HK-2 (cell line): ENCODE results near the gene BICC1.

Experiments used
- DNase-seq: peaks from one replicate; pipeline ENCODE4 v3.0.0-alpha.2; 2018; ENCODE audit not compliant: unreplicated experiment

BICC1 gene

DNA sequence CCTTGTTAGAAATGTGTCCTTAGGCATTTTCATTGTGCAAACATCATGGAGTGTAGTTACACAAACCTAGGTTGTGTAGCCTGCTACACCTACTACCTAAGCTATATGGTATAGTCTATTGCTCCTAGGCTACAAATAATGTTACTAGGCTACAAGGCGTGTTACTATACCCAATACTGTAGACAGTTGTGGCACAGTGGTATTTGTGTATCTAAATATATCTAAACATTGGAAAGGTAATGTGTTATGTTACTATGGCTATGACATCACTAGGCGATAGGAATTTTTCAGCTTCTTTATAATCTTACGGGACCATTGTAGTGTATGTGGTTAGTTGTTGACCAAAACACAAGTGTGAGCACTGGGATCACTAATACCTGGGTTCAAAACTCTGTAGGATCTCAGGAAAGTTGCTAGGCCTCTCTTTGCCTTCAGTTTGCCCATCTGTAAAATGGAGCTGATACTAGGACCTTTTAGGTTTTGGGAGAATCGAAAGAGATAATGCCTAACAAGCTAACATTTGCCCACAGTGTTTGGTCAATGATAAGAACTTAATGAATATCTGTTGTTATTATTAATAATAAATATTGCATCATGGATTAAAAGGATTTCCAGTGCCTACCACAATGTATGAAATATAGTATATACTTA lies 2.7 kb downstream of the BICC1 start:
- peak; percentile 22 for DNase-seq

GRCh38 chr10:58516119-58516518 lies 3.4 kb downstream of the BICC1 start:
- DNase-seq: no peak

GRCh38 chr10:58516671-58517070 lies 4.0 kb downstream of the BICC1 start:
- DNase-seq: no peak

DNA sequence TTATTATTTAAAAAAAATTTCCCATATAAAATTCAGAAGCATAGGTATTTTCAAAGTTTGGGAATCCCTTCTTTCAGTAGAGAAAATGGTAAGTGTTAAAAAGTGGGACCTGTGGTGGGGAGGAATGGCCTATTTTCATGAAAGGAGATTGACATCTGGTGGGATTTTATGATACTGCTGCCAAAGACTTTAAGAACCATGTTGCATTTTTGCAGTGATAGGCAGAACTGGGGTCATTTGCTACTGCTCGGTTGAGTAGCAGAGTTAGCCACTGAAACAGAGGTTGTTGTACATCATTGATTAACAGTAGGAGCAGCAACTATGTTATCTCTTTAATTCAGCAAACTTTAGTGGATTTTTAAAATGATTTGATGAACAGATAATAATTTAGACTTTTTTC lies 4.4 kb downstream of the BICC1 start:
- DNase-seq: no peak

- DNase-seq: no peak
These were observed 5.1 kb downstream of the BICC1 start for GRCh38 chr10:58517491-58518355.

- DNase-seq: peak; percentile 72
These were observed 6.1 kb downstream of the BICC1 start for GRCh38 chr10:58518775-58519174.

DNA sequence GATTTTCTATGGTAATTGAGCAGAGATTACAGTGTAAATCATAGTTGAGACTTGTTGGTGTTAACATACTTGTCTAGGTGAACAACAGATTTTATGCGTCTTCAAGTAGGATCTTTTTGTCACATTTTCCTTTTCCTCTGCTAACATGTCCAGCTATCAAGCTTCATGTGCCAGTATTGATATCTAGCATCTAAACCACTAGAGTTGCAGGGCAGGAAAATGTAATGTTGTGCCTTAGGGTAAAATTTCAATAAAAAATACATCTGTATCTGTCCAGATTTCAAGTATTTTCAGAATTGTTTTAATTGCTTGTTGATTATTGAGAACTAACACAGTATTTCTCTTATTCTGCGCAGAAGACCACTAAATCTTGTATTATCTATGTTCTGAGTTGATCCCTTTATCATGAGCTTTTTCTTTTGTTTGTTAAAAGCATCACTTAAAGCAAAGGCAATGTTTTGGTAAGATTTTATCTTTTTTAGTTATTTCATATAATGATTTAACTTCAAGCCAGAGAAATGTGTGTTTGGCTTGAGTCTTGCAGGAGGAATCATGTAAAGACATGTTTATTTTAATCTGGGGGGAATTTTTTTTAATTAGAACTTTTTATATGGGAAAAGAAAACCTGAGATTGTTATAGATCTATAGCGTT lies 16.5 kb downstream of the BICC1 start:
- DNase-seq: no peak

- DNase-seq: peak; percentile 57
These were observed 18.5 kb downstream of the BICC1 start for GRCh38 chr10:58531084-58531695.

DNA sequence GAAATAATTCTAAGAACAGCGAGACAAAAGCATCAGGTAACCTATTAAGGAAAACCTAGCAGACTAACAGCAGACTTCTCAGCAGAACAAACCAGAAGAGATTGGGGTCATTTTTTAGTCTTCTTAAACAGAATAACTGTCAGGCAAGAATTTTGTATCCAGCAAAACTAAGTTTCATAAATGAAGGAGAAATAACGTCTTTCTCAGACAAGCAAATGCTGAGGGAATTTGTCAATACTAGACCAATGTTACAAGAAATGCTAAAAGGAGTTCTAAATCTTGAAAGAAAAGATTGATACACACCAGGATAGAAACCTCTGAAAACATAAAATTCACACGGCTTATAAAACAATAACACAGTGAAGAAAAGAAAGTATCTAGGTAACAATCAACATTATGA lies 22.6 kb downstream of the BICC1 start:
- DNase-seq: no peak

- DNase-seq: no peak
These were observed 30.5 kb downstream of the BICC1 start for GRCh38 chr10:58543141-58543540.

GRCh38 chr10:58544135-58544534 lies 31.5 kb downstream of the BICC1 start:
- no peak for DNase-seq

- no peak for DNase-seq
These were observed 32.8 kb downstream of the BICC1 start for GRCh38 chr10:58545427-58545826.

- no peak for DNase-seq
These were observed 33.5 kb downstream of the BICC1 start for GRCh38 chr10:58546137-58546536.

GRCh38 chr10:58546722-58547445 lies 34.2 kb downstream of the BICC1 start:
- no peak for DNase-seq

DNA sequence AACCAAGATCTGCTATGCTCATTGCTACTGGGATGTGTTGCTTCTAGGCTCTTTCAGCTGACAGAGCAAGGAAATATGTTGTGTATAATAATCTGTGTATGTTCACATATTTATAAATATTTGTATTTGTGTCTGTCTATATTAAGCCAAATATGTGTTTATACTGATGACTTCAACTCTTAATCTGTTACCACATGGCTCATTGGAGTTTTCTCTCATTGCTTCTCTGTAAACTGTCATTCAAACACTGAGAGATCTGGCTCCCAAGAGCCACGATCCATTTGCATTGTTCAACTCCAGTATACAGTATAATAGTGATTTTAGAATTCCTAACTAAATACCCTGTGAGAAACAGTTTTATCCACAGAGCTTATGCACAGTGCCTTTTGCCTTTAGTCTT lies 35.3 kb downstream of the BICC1 start:
- no peak for DNase-seq

- DNase-seq: no peak
These were observed 41.6 kb downstream of the BICC1 start for GRCh38 chr10:58554316-58554715.

GRCh38 chr10:58555170-58555929 lies 42.7 kb downstream of the BICC1 start:
- peak; percentile 74 for DNase-seq

DNA sequence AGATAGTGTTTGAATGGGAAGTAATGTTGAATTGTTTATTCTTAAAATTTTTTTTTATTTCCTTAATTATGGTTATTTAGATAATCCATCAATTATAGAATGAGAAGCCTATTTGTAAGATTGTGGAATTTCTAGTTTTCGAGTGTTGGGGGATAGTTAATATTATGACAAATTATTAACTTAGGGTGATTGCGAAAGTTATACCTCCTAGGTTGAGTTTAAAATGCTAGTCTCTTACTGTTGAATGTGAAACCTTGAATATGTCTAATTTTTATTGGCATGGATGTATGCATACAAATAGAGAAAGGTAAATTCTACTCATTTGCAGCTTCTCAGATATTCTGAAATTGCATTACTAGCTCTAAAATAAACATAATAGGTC lies 43.2 kb downstream of the BICC1 start:
- DNase-seq: no peak

- DNase-seq: no peak
These were observed 44.0 kb downstream of the BICC1 start for GRCh38 chr10:58556516-58557165.

- no peak for DNase-seq
These were observed 45.0 kb downstream of the BICC1 start for GRCh38 chr10:58557714-58558113.
